T-helper 2 cell (primary cell): Measurements from ENCODE around the gene DAAM1.

Source experiments
- DNase-seq, 5 experiments: peaks; one replicate each; pipeline versions ENCODE4 v3.0.0 to v3.0.0-alpha.2; 2012 to 2022

Gene DAAM1

GRCh38 chr14:59376686-59377085 lies 188.2 kb downstream of the DAAM1 start:
- no peak for DNase-seq

- DNase-seq: no peak
Observed at GRCh38 chr14:59377491-59377890, 189.0 kb downstream of the DAAM1 start.

DNA sequence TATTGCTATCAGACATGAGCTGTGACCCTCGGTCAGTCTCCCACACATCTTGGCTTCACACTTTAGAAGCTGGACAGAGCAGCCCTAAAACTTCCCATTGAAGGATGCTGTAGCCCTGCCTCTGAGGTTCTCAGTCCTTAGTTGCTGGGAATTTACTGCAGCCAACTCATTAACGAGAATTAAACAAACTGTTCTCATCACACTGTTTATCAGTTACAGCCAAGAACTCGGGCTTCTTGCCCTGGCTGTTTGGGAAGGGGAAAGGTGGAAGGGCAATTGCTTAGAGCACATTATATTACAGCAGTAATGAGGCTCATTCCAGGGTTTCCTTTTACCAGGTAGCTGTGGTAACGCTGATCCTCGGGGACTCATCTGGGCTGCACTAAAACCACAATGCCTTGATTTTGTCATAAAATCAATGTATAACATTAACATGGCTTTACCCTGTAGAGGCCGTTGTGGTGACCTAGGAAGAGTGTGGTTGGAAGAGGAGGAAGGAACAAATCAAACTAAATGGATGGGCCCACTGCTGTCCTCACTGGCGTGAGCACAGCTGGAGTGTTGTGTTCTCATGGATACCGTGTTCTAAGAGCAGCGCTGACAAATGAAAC lies 189.6 kb downstream of the DAAM1 start:
- DNase-seq: no peak

GRCh38 chr14:59389936-59390335 lies 201.5 kb downstream of the DAAM1 start:
- DNase-seq: no peak

GRCh38 chr14:59391388-59391787 lies 202.9 kb downstream of the DAAM1 start:
- DNase-seq: no peak

GRCh38 chr14:59394268-59394667 lies 205.8 kb downstream of the DAAM1 start:
- DNase-seq: no peak

DNA sequence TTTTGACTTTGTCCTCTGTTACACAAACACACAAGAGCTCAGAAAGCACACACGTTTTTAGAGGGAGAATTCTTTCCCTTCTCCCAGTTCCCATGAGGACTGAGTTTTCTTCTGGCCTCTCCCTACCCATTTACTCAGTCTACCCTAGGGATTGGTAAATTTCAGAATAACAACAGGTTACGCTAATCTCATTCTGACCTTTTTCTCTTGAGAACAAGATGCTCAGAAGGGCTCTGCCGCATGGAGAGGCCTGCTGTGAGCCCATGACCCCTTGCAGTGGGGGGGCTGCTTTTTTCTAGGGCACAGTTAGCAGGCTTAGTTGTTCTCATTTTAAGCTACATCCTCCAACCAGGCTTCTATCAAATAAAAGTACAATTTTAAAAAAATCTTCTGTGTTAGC lies 207.2 kb downstream of the DAAM1 start:
- no peak for DNase-seq

DNA sequence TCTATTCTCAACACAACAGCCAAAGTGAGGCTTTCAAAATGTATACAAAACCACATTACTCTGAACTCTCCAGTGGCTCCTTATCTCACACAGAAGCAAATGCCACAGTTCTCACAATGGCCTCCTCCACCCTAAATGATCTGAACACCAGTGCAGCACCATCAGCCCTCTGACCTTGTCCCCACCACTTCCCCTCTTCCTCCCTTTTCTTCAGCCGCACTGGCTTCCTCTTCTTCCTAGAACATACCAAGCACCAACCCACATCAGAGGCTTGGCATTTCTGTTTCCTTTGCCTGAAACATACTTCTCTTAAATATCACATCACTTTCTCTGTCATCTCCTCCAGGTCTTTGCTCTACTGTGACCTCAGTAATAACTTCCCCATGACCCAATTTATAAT lies 210.4 kb downstream of the DAAM1 start:
- peak in 1 of 5 experiments; percentile 7 for DNase-seq

- no peak for DNase-seq
Observed at GRCh38 chr14:59406454-59407245, 218.2 kb downstream of the DAAM1 start.

DNA sequence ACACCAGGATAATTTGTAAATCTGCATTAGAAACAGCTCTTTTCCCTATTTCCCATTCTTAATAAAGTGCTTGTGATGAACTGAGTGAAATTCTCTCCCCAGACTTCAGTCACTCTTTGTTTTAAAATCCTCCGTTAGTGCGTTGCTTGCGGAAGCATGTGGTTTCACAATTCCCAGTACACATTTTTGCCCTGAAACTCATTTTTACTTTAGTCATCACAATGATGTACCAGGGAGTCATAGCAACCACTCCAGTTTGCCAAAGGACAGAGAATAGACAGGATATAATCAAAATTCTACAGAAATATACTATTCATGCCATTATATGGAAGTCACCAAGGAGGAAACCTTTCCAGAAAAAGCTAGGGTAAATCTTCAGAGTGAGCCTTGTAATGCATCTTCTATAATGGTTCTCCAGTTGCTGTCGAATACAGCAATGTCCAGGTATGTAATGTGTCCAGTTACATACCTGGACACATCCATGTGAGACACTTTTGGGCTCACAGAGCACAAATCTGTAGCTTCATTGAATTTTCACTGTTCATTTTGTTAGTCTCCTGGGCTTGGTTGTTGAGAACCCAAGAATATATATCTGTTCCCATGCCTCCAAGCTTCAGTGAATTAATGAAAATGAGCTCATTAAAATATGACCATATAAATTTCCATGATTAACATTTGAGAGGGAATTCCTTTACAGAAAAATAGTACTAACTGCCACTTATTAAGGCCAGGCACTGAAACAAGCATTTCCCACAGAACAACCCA lies 219.0 kb downstream of the DAAM1 start:
- DNase-seq: no peak

DNA sequence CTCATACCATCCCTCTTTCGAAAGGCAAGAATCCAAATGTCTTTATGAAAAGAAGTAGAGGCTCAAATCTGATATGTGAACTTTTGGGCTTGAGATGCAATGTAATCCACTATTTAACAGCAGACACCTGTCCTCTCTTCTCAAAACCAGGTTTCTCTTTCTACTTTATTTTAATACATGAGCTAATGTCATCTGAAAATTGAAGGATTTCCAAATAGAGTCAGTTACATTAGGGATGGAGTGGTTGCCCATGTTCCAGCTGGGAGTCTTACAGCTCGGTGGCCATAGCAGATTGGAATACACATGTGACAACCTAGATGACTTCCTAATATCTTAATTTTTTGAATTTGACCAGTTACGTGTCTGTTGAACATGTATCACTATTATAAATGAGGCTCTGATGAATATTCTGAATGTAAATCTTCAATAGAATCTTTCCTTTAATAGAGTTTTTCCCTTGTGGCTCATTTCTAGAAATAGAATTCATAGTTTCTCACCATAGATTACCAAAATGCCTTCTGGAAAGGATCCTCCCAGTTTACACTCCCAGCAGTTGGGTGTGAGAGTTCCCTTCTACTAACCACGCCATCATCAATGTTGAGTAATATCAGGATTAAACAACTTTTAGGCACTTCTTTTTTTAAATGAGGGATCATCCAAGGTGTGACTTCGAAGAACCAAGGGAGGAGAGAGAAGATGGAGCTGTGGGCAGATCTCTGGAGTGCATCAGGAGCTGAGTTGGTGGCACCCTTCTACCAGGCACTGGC lies 227.6 kb downstream of the DAAM1 start:
- DNase-seq: no peak

DNA sequence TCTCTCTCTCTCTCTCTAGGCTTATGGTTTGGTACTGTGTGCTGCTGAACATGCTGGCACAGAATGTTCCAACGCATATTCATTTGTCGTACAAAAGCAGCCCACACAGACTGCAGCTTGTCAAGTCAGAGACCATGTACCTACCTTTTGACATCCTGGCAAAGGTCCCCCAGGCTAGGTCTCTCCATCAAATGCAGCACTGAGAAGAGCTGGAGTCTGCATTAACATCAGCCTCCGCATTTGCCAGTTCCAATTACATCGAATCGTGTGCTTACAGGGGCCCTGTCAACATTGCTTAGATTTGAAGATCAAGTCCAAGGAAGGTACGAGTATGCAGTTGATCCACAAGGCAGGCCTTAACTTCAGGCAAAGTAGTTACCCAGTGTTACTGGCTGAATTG lies 228.8 kb downstream of the DAAM1 start:
- no peak for DNase-seq

- DNase-seq: no peak
Observed at GRCh38 chr14:59419303-59419702, 230.8 kb downstream of the DAAM1 start.
